Placental pericyte (primary cell): ENCODE data around the gene PRSS58. TPM values are rescaled to one million over a fixed set of nuclear protein-coding genes. Genes with fewer than 3 reads are reported as not detected.

Experiments used
- small RNA-seq: library from RNA; depleted of rRNA; stranded (forward); fragments of <200 nt; gene quantifications from one replicate; pipeline ENCODE3, GENCODE V24; 2012; ENCODE audit warnings: low replicate concordance
- total RNA-seq: library from RNA; depleted of rRNA; stranded (reverse); fragments of >200 nt; gene quantifications from 2 replicates; pipeline ENCODE4 v1.2.3, GENCODE V29; 2012

Gene PRSS58
- total RNA-seq = not detected in 2 replicates

GRCh38 chr7:142257958-142258357, at the start of gene PRSS58:
Gene PRSS58 (minus strand): TSS chr7:142258058. CDS start chr7:142257707, 351 bp downstream.

Small RNAs within 50 kb of the gene (small RNA-seq; reads per million reads assigned to genes)
- gene TRBV1 = not detected

Other genes with a start within 250 kb of the PRSS58 start
- gene MGAM2, start 146.3 kb downstream of the PRSS58 start, total RNA-seq = not detected in 2 replicates